Naive thymus-derived CD4-positive, alpha-beta T cell (primary cell): Measurements from ENCODE around the gene FNTB. TPM values are rescaled to one million over a fixed set of nuclear protein-coding genes. Genes with fewer than 3 reads are reported as not detected.
A peak's percentile ranks its signal among the peaks of the same experiment; 100 is the strongest.

Experiments
- ATAC-seq: fragments of 150-1000 bp; cut with Tn5 transposase; 2 replicates; pipeline ENCODE4 v1.10.0; 2021; ENCODE audit warnings: mild to moderate bottlenecking, moderate library complexity
- CTCF ChIA-PET: fragments of 350-600 bp; sonication (Branson Sonifier 250); formaldehyde crosslinking; loops from one replicate; lab custom pipeline; 2021; ENCODE audit warnings: antibody characterized with exemption; lab: Charles Lee
- POLR2A ChIA-PET: fragments of 350-600 bp; sonication (Branson Sonifier 250); formaldehyde crosslinking; loops from one replicate; lab custom pipeline; 2021; ENCODE audit warnings: antibody characterized with exemption, inconsistent platforms; lab: Charles Lee
- DNase-seq, 9 donors: peaks; one replicate each; pipeline versions ENCODE4 v3.0.0 to v3.0.0-alpha.2; 2020 to 2022; ENCODE audit warnings: mixed read lengths in 1 of 9
- H3K27ac ChIP-seq: one replicate; pipeline ENCODE4 v1.7.0; 2013; ENCODE audit warnings: mild to moderate bottlenecking, low read depth, low read length, moderate library complexity
- H3K27me3 ChIP-seq, 2 donors: one replicate each; pipeline ENCODE4 v1.7.0; 2013; ENCODE audit warnings: low read length in 2 of 2, mild to moderate bottlenecking in 2 of 2, moderate library complexity in 2 of 2; ENCODE audit not compliant: control insufficient read depth in 2 of 2, insufficient read depth in 2 of 2
- H3K36me3 ChIP-seq, 3 experiments: 1 replicate in 2 of 3; 2 replicates in 1 of 3; pipeline ENCODE4 v1.7.0; 2013; ENCODE audit warnings: low read length in 3 of 3, mild to moderate bottlenecking in 3 of 3, moderate library complexity in 1 of 3; ENCODE audit not compliant: insufficient read depth in 3 of 3, control insufficient read depth in 2 of 3
- H3K4me1 ChIP-seq, 2 donors: one replicate each; pipeline ENCODE4 v1.7.0; 2013; ENCODE audit warnings: low read length in 2 of 2, mild to moderate bottlenecking in 2 of 2, moderate library complexity in 1 of 2; ENCODE audit not compliant: control insufficient read depth in 2 of 2, insufficient read depth in 2 of 2
- H3K4me3 ChIP-seq: 2 replicates; pipeline ENCODE4 v1.7.0; 2013; ENCODE audit warnings: mild to moderate bottlenecking, low read length
- H3K9me3 ChIP-seq, 3 experiments: 1 replicate in 2 of 3; 2 replicates in 1 of 3; pipeline ENCODE4 v1.7.0; 2013; ENCODE audit warnings: low read length in 3 of 3; ENCODE audit not compliant: control insufficient read depth in 2 of 3
- H3K27ac Mint-ChIP-seq, 9 donors: one replicate each; pipeline ENCODE4 v1.8.0; 2020 to 2022; ENCODE audit warnings: mixed read lengths in 9 of 9, mild to moderate bottlenecking in 8 of 9, moderate library complexity in 5 of 9, inconsistent platforms in 2 of 9
- H3K27me3 Mint-ChIP-seq, 5 donors: one replicate each; pipeline ENCODE4 v1.8.0; 2021 to 2022; ENCODE audit warnings: mixed read lengths in 5 of 5, mild to moderate bottlenecking in 1 of 5
- H3K36me3 Mint-ChIP-seq, 5 donors: one replicate each; pipeline ENCODE4 v1.8.0; 2020 to 2022; ENCODE audit warnings: mixed read lengths in 5 of 5, mild to moderate bottlenecking in 3 of 5, inconsistent platforms in 1 of 5
- H3K4me1 Mint-ChIP-seq, 7 donors: one replicate each; pipeline ENCODE4 v1.8.0; 2020 to 2022; ENCODE audit warnings: mixed read lengths in 7 of 7, mild to moderate bottlenecking in 3 of 7, inconsistent platforms in 1 of 7
- H3K4me3 Mint-ChIP-seq, 10 donors: one replicate each; pipeline ENCODE4 v1.8.0; 2020 to 2022; ENCODE audit warnings: mild to moderate bottlenecking in 10 of 10, mixed read lengths in 10 of 10, moderate library complexity in 6 of 10, inconsistent platforms in 2 of 10
- H3K9me3 Mint-ChIP-seq, 11 donors: one replicate each; pipeline ENCODE4 v1.8.0; 2020 to 2022; ENCODE audit warnings: mixed read lengths in 11 of 11, mild to moderate bottlenecking in 4 of 11, inconsistent platforms in 1 of 11, moderate library complexity in 1 of 11
- intact Hi-C, 2 donors: fragments of 100-400 bp; cut with micrococcal nuclease; formaldehyde crosslinking; loops; one replicate each; pipeline ENCODE4 v1.15.1; 2023
- polyA plus RNA-seq, 2 donors: library from polyadenylated mRNA; unstranded; fragments of 300-500 nt; fragmentation: Illumina TruSeq; gene quantifications; one replicate each; pipeline ENCODE4 v1.2.3, GENCODE V29; 2021
- total RNA-seq, 6 experiments: library from RNA in 5 of 6; stranded (reverse) in 5 of 6; gene quantifications; 1 replicate in 5 of 6; 2 replicates in 1 of 6; pipeline ENCODE4 v1.2.3 and lab custom pipeline; 2021 to 2026

The FNTB gene
- total and polyA plus RNA-seq, 7 experiments from 2014 or later: 4.0 to 19.7 (median 11.3) TPM

DNA sequence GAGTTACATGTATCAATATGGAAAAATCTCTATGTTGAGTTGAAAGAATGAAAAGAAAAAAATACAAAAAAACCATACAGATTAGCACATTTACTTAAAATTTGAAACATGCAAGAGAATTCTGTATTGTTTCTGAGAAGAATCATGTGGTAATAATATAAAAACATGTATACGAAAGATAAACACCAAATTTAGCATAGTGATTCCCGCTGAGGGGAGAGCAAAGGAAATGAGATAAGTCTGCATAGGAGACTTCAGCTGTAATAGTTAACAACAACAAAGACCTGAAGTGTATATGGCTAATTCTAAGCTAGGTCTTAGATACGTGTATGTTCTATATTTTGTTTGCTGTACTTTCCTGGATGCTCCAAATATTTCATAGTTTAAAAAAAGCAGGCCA is 46.5 kb downstream of the FNTB start:
- Histone ChIP-seq H3K9me3 (no peaks in the 10 kb centered on the region), H3K27me3 (no peaks in the 10 kb centered on the region), H3K4me3 (no peak overlapping the region), H3K36me3 (peaks cover 0 to 33% (median 0%) of the 10 kb centered on the region in 3 experiments), H3K27ac (no peak overlapping the region), H3K4me1 (no peaks in the 10 kb centered on the region)
- ATAC-seq (no peak), DNase-seq (no peak)
- ChIA-PET CTCF (interaction anchor here (0.6 kb wide), 1 partner anchor 48 kb away, joined by 3 read pairs; no protein-coding TSS in a partner anchor), POLR2A (no interaction called here)
- intact Hi-C loops: no loop called here
- H3K27me3 Mint-ChIP-seq: no peaks in the 10 kb centered on the region
- H3K36me3 Mint-ChIP-seq: peaks cover 20 to 53% (median 34%) of the 10 kb centered on the region in 5 donors
- no peak overlapping the region for H3K4me3 Mint-ChIP-seq
- H3K4me1 Mint-ChIP-seq: peaks cover 0 to 4% (median 0%) of the 10 kb centered on the region in 7 donors
- no peak overlapping the region for H3K27ac Mint-ChIP-seq
- no peaks in the 10 kb centered on the region for H3K9me3 Mint-ChIP-seq

DNA sequence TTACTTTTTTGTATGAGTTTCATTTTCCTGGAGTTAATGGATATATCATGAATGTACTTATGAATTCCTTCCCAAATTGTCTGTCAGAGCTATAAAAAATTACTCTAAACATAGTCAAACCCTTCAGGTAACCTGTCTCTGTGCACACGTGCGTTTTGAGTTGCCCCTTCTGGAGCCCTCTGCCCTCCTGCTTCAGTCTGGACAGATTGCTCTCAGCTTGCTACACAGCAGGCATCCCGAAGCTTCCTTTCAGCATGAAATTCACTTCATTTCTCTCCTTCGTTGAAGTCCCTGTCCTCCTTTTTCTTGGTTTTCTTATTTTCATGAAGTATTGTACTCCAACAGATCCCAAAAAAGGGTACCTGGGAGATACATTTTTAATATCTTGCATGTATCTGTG is 47.3 kb downstream of the FNTB start:
- CTCF ChIA-PET: no interaction called here
- Mint-ChIP-seq H3K36me3 (peaks cover 20 to 51% (median 38%) of the 10 kb centered on the region in 5 donors), H3K27me3 (no peaks in the 10 kb centered on the region), H3K9me3 (no peaks in the 10 kb centered on the region), H3K4me1 (peaks cover 0 to 4% (median 0%) of the 10 kb centered on the region in 7 donors), H3K4me3 (no peak overlapping the region), H3K27ac (no peak overlapping the region)
- intact Hi-C loops: no loop called here
- no peaks in the 10 kb centered on the region for H3K27me3 ChIP-seq
- DNase-seq: no peak
- peaks cover 0 to 24% (median 0%) of the 10 kb centered on the region in 3 experiments for H3K36me3 ChIP-seq
- H3K4me1 ChIP-seq: no peaks in the 10 kb centered on the region
- no peaks in the 10 kb centered on the region for H3K9me3 ChIP-seq
- no peak overlapping the region for H3K27ac ChIP-seq
- no peak for ATAC-seq
- POLR2A ChIA-PET: no interaction called here
- H3K4me3 ChIP-seq: no peak overlapping the region

DNA sequence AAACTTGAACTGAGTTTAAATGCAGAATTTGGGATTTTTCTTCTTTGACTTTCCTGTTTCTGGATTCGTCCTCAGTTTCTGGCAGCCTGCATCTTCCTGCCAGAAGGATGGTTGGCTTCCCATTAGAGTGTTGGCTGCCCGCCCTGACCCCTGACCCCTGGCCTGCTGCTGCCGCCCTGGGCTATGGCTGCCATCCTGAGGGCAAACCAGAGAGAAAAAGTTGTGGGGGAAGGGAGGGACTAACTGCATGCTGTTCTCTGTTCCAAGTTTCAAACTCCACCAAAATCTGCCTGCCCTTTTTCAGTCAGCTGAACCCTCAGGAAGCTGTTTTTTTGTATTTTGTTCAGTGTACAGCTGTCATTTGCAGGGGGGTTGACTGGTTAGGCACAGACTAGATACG is 48.4 kb downstream of the FNTB start:
- Mint-ChIP-seq H3K27me3 (no peaks in the 10 kb centered on the region), H3K27ac (no peak overlapping the region), H3K9me3 (no peaks in the 10 kb centered on the region), H3K4me3 (no peak overlapping the region), H3K36me3 (peaks cover 11 to 47% (median 27%) of the 10 kb centered on the region in 5 donors), H3K4me1 (peaks cover 0 to 2% (median 0%) of the 10 kb centered on the region in 7 donors)
- no peak for ATAC-seq
- H3K4me1 ChIP-seq: no peaks in the 10 kb centered on the region
- intact Hi-C loops: no loop called here
- CTCF ChIA-PET: no interaction called here
- no peak overlapping the region for H3K4me3 ChIP-seq
- peaks cover 0 to 14% (median 0%) of the 10 kb centered on the region in 3 experiments for H3K36me3 ChIP-seq
- H3K27ac ChIP-seq: no peak overlapping the region
- H3K9me3 ChIP-seq: no peaks in the 10 kb centered on the region
- POLR2A ChIA-PET: no interaction called here
- DNase-seq: no peak
- no peaks in the 10 kb centered on the region for H3K27me3 ChIP-seq

DNA sequence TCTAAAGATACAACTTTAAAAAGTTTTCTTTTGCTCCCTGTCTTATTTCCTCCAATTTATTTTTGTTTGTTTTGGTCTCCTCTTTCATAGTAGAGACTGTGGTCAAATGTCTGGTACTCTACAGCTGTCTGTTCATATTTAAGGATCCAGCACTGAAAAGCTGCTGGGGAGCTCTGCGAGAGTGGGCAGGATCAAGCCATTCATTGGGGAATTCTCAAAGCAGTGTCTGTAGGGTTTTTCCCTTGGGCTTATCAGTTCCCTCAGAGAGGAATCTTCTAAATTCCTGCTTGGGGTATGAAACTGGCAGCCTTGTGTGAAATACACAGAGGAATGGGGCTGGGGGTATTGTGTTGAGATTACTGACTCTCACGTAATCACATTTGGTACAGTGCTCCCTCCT is 52.3 kb downstream of the FNTB start:
- Mint-ChIP-seq H3K4me1 (peaks cover 0 to 5% (median 0%) of the 10 kb centered on the region in 7 donors), H3K9me3 (no peaks in the 10 kb centered on the region), H3K4me3 (no peak overlapping the region), H3K36me3 (peaks cover 6 to 56% (median 21%) of the 10 kb centered on the region in 5 donors), H3K27ac (peak overlapping the region in 1 of 9 donors; percentile 65), H3K27me3 (no peaks in the 10 kb centered on the region)
- DNase-seq (no peak), ATAC-seq (no peak)
- Histone ChIP-seq H3K36me3 (peaks cover 0 to 25% (median 10%) of the 10 kb centered on the region in 3 experiments), H3K4me3 (no peak overlapping the region), H3K27ac (no peak overlapping the region), H3K9me3 (no peaks in the 10 kb centered on the region), H3K27me3 (no peaks in the 10 kb centered on the region), H3K4me1 (no peaks in the 10 kb centered on the region)
- ChIA-PET POLR2A (no interaction called here), CTCF (no interaction called here)
- intact Hi-C loops: no loop called here

DNA sequence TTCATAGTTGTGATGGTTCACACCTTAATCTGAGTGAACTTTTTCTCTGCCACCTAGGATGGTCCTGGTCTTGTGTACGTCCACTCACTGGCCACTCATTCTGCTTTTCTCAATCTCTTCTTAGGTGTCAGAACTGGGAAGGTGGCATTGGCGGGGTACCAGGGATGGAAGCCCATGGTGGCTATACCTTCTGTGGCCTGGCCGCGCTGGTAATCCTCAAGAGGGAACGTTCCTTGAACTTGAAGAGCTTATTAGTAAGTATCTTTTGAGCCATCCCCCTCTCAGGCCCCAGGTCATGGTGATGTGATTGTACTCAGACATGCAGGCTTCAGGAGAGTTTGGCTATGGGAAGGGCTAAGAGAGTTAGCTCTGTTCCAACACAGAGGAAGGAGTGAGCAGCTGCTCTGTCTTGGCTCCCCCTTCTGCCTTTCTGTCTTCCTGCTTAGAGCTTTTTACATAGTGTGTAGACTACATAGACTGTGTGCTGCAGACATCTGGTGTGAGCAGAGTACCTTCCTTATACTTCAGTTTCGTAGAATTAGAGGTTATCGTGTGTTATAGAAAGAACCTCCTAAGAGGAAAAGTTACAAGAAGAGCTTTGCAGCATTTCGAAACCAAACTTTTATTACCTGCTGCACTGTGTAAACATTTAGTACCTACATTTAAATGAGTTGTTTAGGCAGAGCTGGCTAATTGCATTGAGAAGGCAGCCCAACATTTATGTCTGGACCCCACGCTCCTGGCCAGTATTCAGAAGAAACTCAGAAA is 54.2 kb downstream of the FNTB start:
- ChIA-PET POLR2A (interaction anchor here (0.7 kb wide), 1 partner anchor 40 kb away, joined by 3 read pairs; no protein-coding TSS in a partner anchor), CTCF (interaction anchor here (0.6 kb wide), 1 partner anchor 9 kb away, joined by 3 read pairs; no protein-coding TSS in a partner anchor)
- Histone ChIP-seq H3K27ac (no peak overlapping the region), H3K4me3 (no peak overlapping the region), H3K9me3 (no peaks in the 10 kb centered on the region), H3K4me1 (no peaks in the 10 kb centered on the region), H3K36me3 (peaks cover 0 to 32% (median 10%) of the 10 kb centered on the region in 3 experiments), H3K27me3 (no peaks in the 10 kb centered on the region)
- Mint-ChIP-seq H3K4me3 (no peak overlapping the region), H3K4me1 (peaks cover 0 to 9% (median 6%) of the 10 kb centered on the region in 7 donors), H3K36me3 (peaks cover 0 to 52% (median 21%) of the 10 kb centered on the region in 5 donors), H3K9me3 (no peaks in the 10 kb centered on the region), H3K27me3 (no peaks in the 10 kb centered on the region), H3K27ac (no peak overlapping the region)
- intact Hi-C loops: no loop called here
- no peak for ATAC-seq
- DNase-seq: no peak

DNA sequence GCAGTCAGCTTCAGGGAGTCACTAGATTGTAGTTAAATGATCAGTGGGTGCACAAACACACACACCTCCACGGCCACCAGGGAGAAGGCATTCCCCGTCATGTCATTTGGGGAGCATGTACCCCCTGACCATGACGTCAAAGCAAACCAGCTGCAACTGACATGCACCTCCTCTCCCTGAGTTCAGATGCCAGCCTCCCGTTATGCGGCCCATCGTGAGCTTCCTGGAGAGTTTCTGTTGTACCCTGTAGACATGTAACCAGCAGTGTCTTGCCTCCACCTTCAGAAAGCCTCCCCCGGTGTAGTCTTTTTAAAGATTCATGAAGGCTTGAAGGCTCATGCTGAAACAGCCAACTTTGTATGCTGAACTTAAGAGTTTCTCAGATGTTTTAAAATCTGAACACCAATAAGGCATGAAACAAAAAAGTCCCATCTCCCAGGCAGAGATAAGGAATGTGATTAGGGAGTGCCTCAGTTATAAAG is 54.8 kb downstream of the FNTB start:
- H3K9me3 ChIP-seq: no peaks in the 10 kb centered on the region
- Mint-ChIP-seq H3K4me3 (no peak overlapping the region), H3K9me3 (no peaks in the 10 kb centered on the region), H3K27ac (no peak overlapping the region), H3K4me1 (peaks cover 0 to 9% (median 7%) of the 10 kb centered on the region in 7 donors), H3K36me3 (peaks cover 0 to 54% (median 21%) of the 10 kb centered on the region in 5 donors), H3K27me3 (no peaks in the 10 kb centered on the region)
- H3K36me3 ChIP-seq: peaks cover 0 to 35% (median 10%) of the 10 kb centered on the region in 3 experiments
- no peak for ATAC-seq
- no peak for DNase-seq
- H3K27me3 ChIP-seq: no peaks in the 10 kb centered on the region
- no peaks in the 10 kb centered on the region for H3K4me1 ChIP-seq
- H3K27ac ChIP-seq: no peak overlapping the region
- no peak overlapping the region for H3K4me3 ChIP-seq
- ChIA-PET POLR2A (interaction anchor here (0.7 kb wide), 1 partner anchor 40 kb away, joined by 3 read pairs; no protein-coding TSS in a partner anchor), CTCF (no interaction called here)
- intact Hi-C loops: no loop called here
